HL-60/S4 treated with phorbol 12-myristate 13-acetate at 8.2 ng/mL for 4 days and 3 days (cell line): ENCODE results near the gene NCMAP.
"Not testable (repeated sequence)": the region's sequence is repeated elsewhere in the genome, so short reads cannot be mapped to it uniquely, and the experiment has no call there.

Experiments used
- in situ Hi-C: fragments of 300-500 bp; cut with MboI; formaldehyde crosslinking; loops from 2 replicates; pipeline ENCODE4 v1.15.0; 2022; ENCODE audit warnings: low sequenced_read_pairs

The NCMAP gene

GRCh38 chr1:24555591-24556413, at the start of gene NCMAP:
Gene NCMAP (plus strand): TSS chr1:24556087. CDS start chr1:24595431, 39,344 bp downstream.
- in situ Hi-C loops = no loop called here

- in situ Hi-C loops = no loop called here
Measured at GRCh38 chr1:24506691-24507381, 49.1 kb upstream of the NCMAP start.

- in situ Hi-C loops = no loop called here
Measured at GRCh38 chr1:24507405-24507804, 48.5 kb upstream of the NCMAP start.

- in situ Hi-C loops = no loop called here
Measured at GRCh38 chr1:24508911-24509310, 47.0 kb upstream of the NCMAP start.

GRCh38 chr1:24513706-24514105, 42.2 kb upstream of the NCMAP start:
- in situ Hi-C loops = no loop called here

- in situ Hi-C loops = no loop called here
Measured at GRCh38 chr1:24514946-24515345, 40.9 kb upstream of the NCMAP start.

GRCh38 chr1:24515671-24516209, 40.1 kb upstream of the NCMAP start:
- in situ Hi-C loops = not testable (repeated sequence)

- in situ Hi-C loops = no loop called here
Measured at GRCh38 chr1:24516506-24516905, 39.4 kb upstream of the NCMAP start.

GRCh38 chr1:24517898-24518297, 38.0 kb upstream of the NCMAP start:
- in situ Hi-C loops = no loop called here

- in situ Hi-C loops = not testable (repeated sequence)
Measured at GRCh38 chr1:24520282-24520681, 35.6 kb upstream of the NCMAP start.

- in situ Hi-C loops = no loop called here
Measured at GRCh38 chr1:24525606-24526005, 30.3 kb upstream of the NCMAP start.

- in situ Hi-C loops = no loop called here
Measured at GRCh38 chr1:24526045-24526444, 29.8 kb upstream of the NCMAP start.

GRCh38 chr1:24526940-24527542, 28.8 kb upstream of the NCMAP start:
- in situ Hi-C loops = no loop called here

- in situ Hi-C loops = no loop called here
Measured at GRCh38 chr1:24528744-24529143, 27.1 kb upstream of the NCMAP start.

- in situ Hi-C loops = not testable (repeated sequence)
Measured at GRCh38 chr1:24529292-24529691, 26.6 kb upstream of the NCMAP start.

- in situ Hi-C loops = no loop called here
Measured at GRCh38 chr1:24535021-24535424, 20.9 kb upstream of the NCMAP start.

GRCh38 chr1:24535778-24536177, 20.1 kb upstream of the NCMAP start:
- in situ Hi-C loops = no loop called here

GRCh38 chr1:24536391-24536840, 19.5 kb upstream of the NCMAP start:
- in situ Hi-C loops = no loop called here

- in situ Hi-C loops = no loop called here
Measured at GRCh38 chr1:24540051-24540905, 15.6 kb upstream of the NCMAP start.

- in situ Hi-C loops = no loop called here
Measured at GRCh38 chr1:24540906-24541710, 14.8 kb upstream of the NCMAP start.
